MM.1S (cell line): ENCODE results near the gene PCNX3.

Source experiments
- DNase-seq: peaks from one replicate; pipeline ENCODE4 v3.0.0-alpha.2; 2015
- H2AFZ ChIP-seq: fragments of 300-600 bp; sonication (generic); 2 replicates; pipeline ENCODE4 v1.6.0; 2016; ENCODE audit warnings: antibody characterized with exemption, low read length
- H3F3A ChIP-seq: fragments of 300-600 bp; sonication (generic); 2 replicates; pipeline ENCODE4 v1.6.1; 2016; ENCODE audit warnings: mild to moderate bottlenecking, antibody characterized with exemption, low read length, moderate library complexity, mixed read lengths; ENCODE audit not compliant: insufficient read depth
- H3K27ac ChIP-seq: fragments of 300-600 bp; sonication (generic); 2 replicates; pipeline ENCODE4 v1.5.1; 2016; ENCODE audit warnings: mild to moderate bottlenecking, low read length
- H3K27me3 ChIP-seq: fragments of 300-600 bp; sonication (generic); replicated peaks from 2 replicates; pipeline ENCODE4 v1.6.0; 2016; ENCODE audit warnings: low read length; ENCODE audit not compliant: insufficient read depth
- H3K36me3 ChIP-seq: fragments of 300-600 bp; sonication (generic); replicated peaks from 2 replicates; pipeline ENCODE4 v1.6.1; 2016; ENCODE audit warnings: mild to moderate bottlenecking, low read length, mixed read lengths; ENCODE audit not compliant: insufficient read depth
- H3K4me1 ChIP-seq: fragments of 300-600 bp; sonication (generic); 2 replicates; pipeline ENCODE4 v1.6.1; 2016; ENCODE audit warnings: low read length, mixed read lengths
- H3K4me2 ChIP-seq: fragments of 300-600 bp; sonication (generic); 2 replicates; pipeline ENCODE4 v1.6.0; 2016; ENCODE audit warnings: low read depth, low read length
- H3K4me3 ChIP-seq: fragments of 300-600 bp; sonication (generic); 2 replicates; pipeline ENCODE4 v1.5.1; 2016; ENCODE audit warnings: low read length, mixed read lengths
- H3K79me2 ChIP-seq: fragments of 300-600 bp; sonication (generic); 2 replicates; pipeline ENCODE4 v1.6.1; 2016; ENCODE audit warnings: mixed run types, low read length, mixed read lengths
- H3K9ac ChIP-seq: fragments of 300-600 bp; sonication (generic); 2 replicates; pipeline ENCODE4 v1.6.1; 2016; ENCODE audit warnings: low read length, mixed read lengths
- H3K9me2 ChIP-seq: fragments of 300-600 bp; sonication (generic); replicated peaks from 2 replicates; pipeline ENCODE4 v1.6.1; 2016; ENCODE audit warnings: mild to moderate bottlenecking, low read length, mixed read lengths; ENCODE audit not compliant: insufficient read depth
- H3K9me3 ChIP-seq: fragments of 300-600 bp; sonication (generic); replicated peaks from 2 replicates; pipeline ENCODE4 v1.6.1; 2016; ENCODE audit warnings: mild to moderate bottlenecking, low read length, mixed read lengths; ENCODE audit not compliant: insufficient read depth
- H4K20me1 ChIP-seq: fragments of 300-600 bp; sonication (generic); 2 replicates; pipeline ENCODE4 v1.6.1; 2016; ENCODE audit warnings: mild to moderate bottlenecking, low read length, moderate library complexity, mixed read lengths; ENCODE audit not compliant: insufficient read depth
- CTCF ChIP-seq: fragments of 300-600 bp; sonication (generic); IDR thresholded peaks from 2 replicates; pipeline ENCODE4 v1.5.1; 2016; ENCODE audit warnings: antibody characterized with exemption, low read length, mixed read lengths
- EZH2 ChIP-seq: fragments of 300-600 bp; sonication (generic); optimal IDR thresholded peaks from 2 replicates; pipeline ENCODE3; 2017; ENCODE audit warnings: low read depth, mild to moderate bottlenecking, antibody characterized with exemption, low read length, mixed read lengths
- EZH2phosphoT487 ChIP-seq: fragments of 300-600 bp; sonication (generic); IDR thresholded peaks from 2 replicates; pipeline ENCODE4 v1.6.1; 2018; ENCODE audit warnings: antibody characterized with exemption, low read length

PCNX3 gene

GRCh38 chr11:65620666-65621065 lies 5.1 kb downstream of the PCNX3 start:
- Histone ChIP-seq H3K79me2 (peaks cover 51% of the 10 kb centered on the region), H3K36me3 (no peaks in the 10 kb centered on the region), H2AFZ (no peak overlapping the region), H3F3A (no peaks in the 10 kb centered on the region), H3K9ac (no peak overlapping the region), H3K9me2 (no peaks in the 10 kb centered on the region), H3K27ac (no peak overlapping the region), H3K27me3 (no peaks in the 10 kb centered on the region), H3K9me3 (no peaks in the 10 kb centered on the region), H3K4me2 (no peak overlapping the region), H3K4me1 (peaks cover 11% of the 10 kb centered on the region; the same call in 1 of the 2 replicates), H3K4me3 (no peak overlapping the region), H4K20me1 (no peaks in the 10 kb centered on the region)
- no peak for DNase-seq
- TF ChIP-seq CTCF: no peak
- no peak for TF ChIP-seq EZH2phosphoT487
- no peak for TF ChIP-seq EZH2

- H4K20me1 ChIP-seq: no peaks in the 10 kb centered on the region; the same call in 1 of the 2 replicates
- H3K4me3 ChIP-seq: no peak overlapping the region
- no peak for DNase-seq
- no peaks in the 10 kb centered on the region for H3K9me2 ChIP-seq
- H2AFZ ChIP-seq: no peak overlapping the region
- no peaks in the 10 kb centered on the region for H3K9me3 ChIP-seq
- no peaks in the 10 kb centered on the region for H3K36me3 ChIP-seq
- TF ChIP-seq EZH2: no peak
- TF ChIP-seq CTCF: no peak
- no peak for TF ChIP-seq EZH2phosphoT487
- H3K27me3 ChIP-seq: no peaks in the 10 kb centered on the region
- H3K4me1 ChIP-seq: peaks cover 11% of the 10 kb centered on the region; the same call in 1 of the 2 replicates
- no peaks in the 10 kb centered on the region for H3F3A ChIP-seq
- H3K4me2 ChIP-seq: no peak overlapping the region
- H3K27ac ChIP-seq: no peak overlapping the region
- H3K79me2 ChIP-seq: peaks cover 44% of the 10 kb centered on the region
- no peak overlapping the region for H3K9ac ChIP-seq
Observed at GRCh38 chr11:65621460-65621859, 5.9 kb downstream of the PCNX3 start.

- no peaks in the 10 kb centered on the region; the same call in 1 of the 2 replicates for H4K20me1 ChIP-seq
- no peaks in the 10 kb centered on the region for H3K27me3 ChIP-seq
- TF ChIP-seq EZH2 (no peak), CTCF (no peak), EZH2phosphoT487 (no peak)
- H3K9ac ChIP-seq: no peak overlapping the region
- no peak overlapping the region for H3K27ac ChIP-seq
- no peak overlapping the region for H3K4me2 ChIP-seq
- DNase-seq: no peak
- no peaks in the 10 kb centered on the region for H3K9me2 ChIP-seq
- no peak overlapping the region for H3K4me3 ChIP-seq
- H3K79me2 ChIP-seq: peaks cover 42% of the 10 kb centered on the region
- peaks cover 5% of the 10 kb centered on the region; the same call in 1 of the 2 replicates for H3K4me1 ChIP-seq
- no peaks in the 10 kb centered on the region for H3F3A ChIP-seq
- H3K9me3 ChIP-seq: no peaks in the 10 kb centered on the region
- 0 out of 2 replicates have a peak, but pooled peaks cover 2% of the 10 kb centered on the region for H3K36me3 ChIP-seq
- no peak overlapping the region for H2AFZ ChIP-seq
Observed at GRCh38 chr11:65622011-65622410, 6.4 kb downstream of the PCNX3 start.
